SU-DHL-6 (cell line): ENCODE measurements around the gene NUDCD2.

Source experiments
- H2AFZ ChIP-seq: fragments of 200-600 bp; sonication (generic); 2 replicates; pipeline ENCODE4 v1.6.1; 2014; ENCODE audit warnings: low read depth, mild to moderate bottlenecking, moderate library complexity, mixed read lengths, antibody characterized with exemption, low read length; ENCODE audit not compliant: severe bottlenecking
- H3F3A ChIP-seq: fragments of 200-600 bp; shearing (Covaris generic); 2 replicates; pipeline ENCODE4 v1.6.0; 2016; ENCODE audit warnings: antibody characterized with exemption, mild to moderate bottlenecking; ENCODE audit not compliant: insufficient read depth
- H3K27ac ChIP-seq: fragments of 200-600 bp; sonication (generic); 2 replicates; pipeline ENCODE4 v1.5.1; 2016; ENCODE audit warnings: low read depth, mild to moderate bottlenecking, low read length, moderate library complexity, mixed read lengths
- H3K27me3 ChIP-seq: fragments of 200-600 bp; sonication (generic), shearing (Covaris generic); 2 replicates; pipeline ENCODE4 v1.6.0; 2014; ENCODE audit warnings: mild to moderate bottlenecking, low read length
- H3K36me3 ChIP-seq: fragments of 200-600 bp; sonication (generic); 2 replicates; pipeline ENCODE4 v1.6.1; 2014; ENCODE audit warnings: mild to moderate bottlenecking, low read length, mixed read lengths
- H3K4me2 ChIP-seq: fragments of 300-600, 200-600 bp; shearing (Covaris generic), sonication (generic); 2 replicates; pipeline ENCODE4 v1.6.0; 2014; ENCODE audit warnings: low read length, low read depth, mild to moderate bottlenecking; ENCODE audit not compliant: poor library complexity, severe bottlenecking
- H3K4me3 ChIP-seq: fragments of 200-600 bp; sonication (generic); 2 replicates; pipeline ENCODE4 v1.5.1; 2014; ENCODE audit warnings: antibody characterized with exemption, low read length, mild to moderate bottlenecking, mixed read lengths; ENCODE audit not compliant: insufficient read depth, poor library complexity, severe bottlenecking
- H3K79me2 ChIP-seq: fragments of 200-600 bp; sonication (generic); 2 replicates; pipeline ENCODE4 v1.6.1; 2014; ENCODE audit warnings: mild to moderate bottlenecking, low read length, moderate library complexity; ENCODE audit not compliant: insufficient read depth
- H3K9ac ChIP-seq: fragments of 200-600 bp; sonication (generic); 2 replicates; pipeline ENCODE4 v1.7.0; 2014; ENCODE audit warnings: mild to moderate bottlenecking, low read length
- H3K9me2 ChIP-seq: fragments of 200-600 bp; sonication (generic); replicated peaks from 2 replicates; pipeline ENCODE4 v1.6.1; 2014; ENCODE audit warnings: low read length; ENCODE audit not compliant: insufficient read depth
- H3K9me3 ChIP-seq: fragments of 200-600 bp; sonication (generic); 2 replicates; pipeline ENCODE4 v1.6.1; 2014; ENCODE audit warnings: low read length, mixed read lengths; ENCODE audit not compliant: insufficient read depth
- H4K20me1 ChIP-seq: fragments of 200-600 bp; sonication (generic); 2 replicates; pipeline ENCODE4 v1.6.1; 2014; ENCODE audit warnings: low read depth, mild to moderate bottlenecking, antibody characterized with exemption, low read length, moderate library complexity, mixed read lengths
- EZH2phosphoT487 ChIP-seq: fragments of 200-600 bp; sonication (generic), shearing (Covaris generic); conservative IDR thresholded peaks from 2 replicates; pipeline ENCODE4 v1.6.1; 2018; ENCODE audit warnings: mild to moderate bottlenecking, antibody characterized with exemption, low read length, moderate library complexity, mixed read lengths
- TF ChIP-seq, protein P1 (sequence below): fragments of 200-600 bp; sonication (generic); IDR thresholded peaks from one replicate; pipeline ENCODE4 v1.5.1; 2017; ENCODE audit warnings: antibody characterized with exemption, mild to moderate bottlenecking, low read length, moderate library complexity; ENCODE audit not compliant: insufficient read depth, poor library complexity, severe bottlenecking

NUDCD2 gene

GRCh38 chr5:163436515-163436914 is 23.4 kb downstream of the NUDCD2 start:
- Histone ChIP-seq H4K20me1 (no peaks in the 10 kb centered on the region; the same call in 1 of the 2 replicates), H3K79me2 (peaks cover 30% of the 10 kb centered on the region), H3K27me3 (no peaks in the 10 kb centered on the region), H3K36me3 (peaks cover 18% of the 10 kb centered on the region), H3K4me3 (peak overlapping the region; percentile 57), H3K27ac (0 out of 2 replicates have a peak overlapping the region, but pooled peaks have one; percentile 9), H3K9me3 (no peaks in the 10 kb centered on the region), H3F3A (peaks cover 8% of the 10 kb centered on the region; the same call in 1 of the 2 replicates), H3K9me2 (no peaks in the 10 kb centered on the region), H3K4me2 (peak overlapping the region; percentile 92), H2AFZ (peak overlapping the region; percentile 74), H3K9ac (peak overlapping the region; percentile 93)
- TF ChIP-seq, protein P1, sequence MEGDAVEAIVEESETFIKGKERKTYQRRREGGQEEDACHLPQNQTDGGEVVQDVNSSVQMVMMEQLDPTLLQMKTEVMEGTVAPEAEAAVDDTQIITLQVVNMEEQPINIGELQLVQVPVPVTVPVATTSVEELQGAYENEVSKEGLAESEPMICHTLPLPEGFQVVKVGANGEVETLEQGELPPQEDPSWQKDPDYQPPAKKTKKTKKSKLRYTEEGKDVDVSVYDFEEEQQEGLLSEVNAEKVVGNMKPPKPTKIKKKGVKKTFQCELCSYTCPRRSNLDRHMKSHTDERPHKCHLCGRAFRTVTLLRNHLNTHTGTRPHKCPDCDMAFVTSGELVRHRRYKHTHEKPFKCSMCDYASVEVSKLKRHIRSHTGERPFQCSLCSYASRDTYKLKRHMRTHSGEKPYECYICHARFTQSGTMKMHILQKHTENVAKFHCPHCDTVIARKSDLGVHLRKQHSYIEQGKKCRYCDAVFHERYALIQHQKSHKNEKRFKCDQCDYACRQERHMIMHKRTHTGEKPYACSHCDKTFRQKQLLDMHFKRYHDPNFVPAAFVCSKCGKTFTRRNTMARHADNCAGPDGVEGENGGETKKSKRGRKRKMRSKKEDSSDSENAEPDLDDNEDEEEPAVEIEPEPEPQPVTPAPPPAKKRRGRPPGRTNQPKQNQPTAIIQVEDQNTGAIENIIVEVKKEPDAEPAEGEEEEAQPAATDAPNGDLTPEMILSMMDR, result no peak
- TF ChIP-seq EZH2phosphoT487, result no peak

DNA sequence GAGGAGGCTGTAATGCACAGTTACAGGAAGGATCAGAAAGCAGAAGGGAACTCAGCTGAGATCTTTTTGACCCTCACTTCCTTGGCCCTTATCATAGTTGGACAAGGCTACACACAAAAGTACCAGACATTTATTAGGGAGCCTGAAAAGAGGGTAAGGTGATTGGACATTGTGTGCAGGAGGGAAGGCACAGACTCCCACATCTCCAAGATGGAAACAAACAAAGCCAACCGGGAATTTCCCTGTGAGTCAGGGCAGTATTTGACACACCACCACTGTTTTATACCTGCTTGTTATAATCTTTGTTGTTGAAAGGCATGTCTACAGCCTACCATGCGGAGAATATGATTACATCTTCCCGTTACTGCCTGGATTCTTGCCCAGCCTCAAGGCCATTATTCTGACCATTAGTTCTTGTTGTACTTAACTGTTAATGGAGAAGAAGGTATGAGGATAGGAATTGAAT is 25.5 kb downstream of the NUDCD2 start:
- peaks cover 20% of the 10 kb centered on the region for H3K79me2 ChIP-seq
- no peaks in the 10 kb centered on the region for H3K9me2 ChIP-seq
- no peak overlapping the region for H3K9ac ChIP-seq
- no peak overlapping the region for H3K4me3 ChIP-seq
- H3F3A ChIP-seq, result peaks cover 1% of the 10 kb centered on the region; the same call in 1 of the 2 replicates
- H3K27me3 ChIP-seq, result no peaks in the 10 kb centered on the region
- no peak overlapping the region for H2AFZ ChIP-seq
- H4K20me1 ChIP-seq, result no peaks in the 10 kb centered on the region; the same call in 1 of the 2 replicates
- peaks cover 4% of the 10 kb centered on the region; the same call in 1 of the 2 replicates for H3K36me3 ChIP-seq
- no peaks in the 10 kb centered on the region for H3K9me3 ChIP-seq
- no peak for TF ChIP-seq EZH2phosphoT487
- TF ChIP-seq, protein P1, result no peak
- H3K4me2 ChIP-seq, result no peak overlapping the region
- H3K27ac ChIP-seq, result no peak overlapping the region

GRCh38 chr5:163433271-163433670 is 26.6 kb downstream of the NUDCD2 start:
- no peaks in the 10 kb centered on the region for H4K20me1 ChIP-seq
- H3K9me3 ChIP-seq, result no peaks in the 10 kb centered on the region
- peaks cover 8% of the 10 kb centered on the region for H3K79me2 ChIP-seq
- TF ChIP-seq EZH2phosphoT487, result no peak
- TF ChIP-seq, protein P1, result no peak
- H3K9me2 ChIP-seq, result no peaks in the 10 kb centered on the region
- no peaks in the 10 kb centered on the region for H3K27me3 ChIP-seq
- H3K4me2 ChIP-seq, result no peak overlapping the region
- H3K4me3 ChIP-seq, result no peak overlapping the region
- H3F3A ChIP-seq, result no peaks in the 10 kb centered on the region
- H2AFZ ChIP-seq, result no peak overlapping the region
- no peak overlapping the region for H3K27ac ChIP-seq
- no peak overlapping the region for H3K9ac ChIP-seq
- no peaks in the 10 kb centered on the region for H3K36me3 ChIP-seq
